Stimulated activated CD8-positive, alpha-beta memory T cell treated with anti-CD3 and anti-CD28 coated beads, Interleukin-12 subunit alpha, Interleukin-12 subunit beta, amount 100 ng/mL, for 1 hour (primary cell): ENCODE data around the gene UBB.
"Not testable (repeated sequence)": the region's sequence is repeated elsewhere in the genome, so short reads cannot be mapped to it uniquely, and the experiment has no call there.

Source experiments
- DNase-seq: peaks from one replicate; pipeline ENCODE4 v3.0.0-alpha.2; 2020; ENCODE audit warnings: low read depth

UBB gene

DNA sequence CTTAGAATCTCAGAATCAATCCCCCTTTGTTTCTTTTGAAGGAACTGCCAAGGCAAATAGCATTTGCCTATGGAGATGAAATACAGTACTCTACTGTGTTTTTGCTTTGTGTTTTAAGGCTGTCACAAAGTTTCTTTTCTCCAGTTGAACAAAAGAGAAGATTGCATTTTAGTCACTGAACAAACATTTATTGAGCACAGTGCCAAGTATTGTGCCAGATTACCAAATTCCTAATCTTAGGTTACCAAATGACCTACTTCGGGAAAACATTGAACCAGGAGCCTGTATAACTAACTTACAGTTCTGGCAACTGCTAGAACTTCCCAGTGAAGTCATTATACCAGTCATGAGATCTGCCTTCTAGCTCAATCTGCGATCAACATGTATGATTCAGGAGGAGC lies 3.0 kb upstream of the UBB start:
- no peak for DNase-seq

DNA sequence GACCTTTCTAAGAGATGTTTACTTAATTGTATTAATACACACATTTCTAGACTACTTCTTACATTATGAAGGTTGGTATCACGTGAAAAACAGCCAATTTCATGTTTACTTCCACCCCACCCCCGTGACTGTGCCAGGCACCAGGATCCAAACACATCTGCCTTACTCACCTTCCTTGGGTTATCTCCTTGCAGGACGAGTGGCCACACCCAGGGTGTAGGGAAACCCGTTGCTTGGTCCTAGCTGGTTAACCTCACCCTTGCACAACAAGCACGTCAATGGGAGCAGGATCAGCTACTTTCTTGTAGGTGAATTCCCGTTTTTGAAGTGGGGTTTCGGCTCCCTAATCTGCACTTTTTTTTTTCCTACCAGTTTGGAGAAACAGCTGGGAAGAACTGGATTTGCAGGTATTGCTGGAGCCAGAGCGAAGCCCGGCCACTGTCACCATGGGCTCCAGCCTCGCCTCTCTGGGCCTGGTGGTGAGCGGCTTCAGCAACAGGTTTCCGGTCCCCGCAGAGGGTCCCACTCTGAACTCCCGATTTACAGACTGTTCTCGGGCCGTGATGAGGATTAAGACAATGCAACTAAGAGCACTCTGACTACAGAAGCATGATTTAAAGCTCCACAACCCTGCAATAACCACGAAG lies 2.1 kb upstream of the UBB start:
- DNase-seq, result no peak

DNA sequence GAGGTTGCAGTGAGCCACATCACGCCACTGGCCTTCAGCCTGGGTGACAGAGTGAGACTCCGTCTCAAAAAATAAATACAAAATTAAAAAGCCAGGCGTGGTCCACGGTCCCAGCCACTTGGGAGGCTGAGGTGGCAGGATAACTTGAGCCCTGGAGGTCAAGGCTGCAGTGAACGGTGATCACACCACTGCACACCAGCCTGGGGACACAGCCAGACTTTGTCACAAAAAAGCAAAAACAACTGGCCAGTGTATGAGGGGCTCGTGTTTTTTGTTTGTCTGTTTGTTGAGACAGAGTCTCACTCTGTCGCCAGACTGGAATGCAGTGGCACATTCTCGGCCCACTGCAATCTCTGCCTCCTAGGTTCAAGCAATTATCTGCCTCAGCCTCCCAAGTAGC lies 1.2 kb upstream of the UBB start:
- no peak for DNase-seq

DNA sequence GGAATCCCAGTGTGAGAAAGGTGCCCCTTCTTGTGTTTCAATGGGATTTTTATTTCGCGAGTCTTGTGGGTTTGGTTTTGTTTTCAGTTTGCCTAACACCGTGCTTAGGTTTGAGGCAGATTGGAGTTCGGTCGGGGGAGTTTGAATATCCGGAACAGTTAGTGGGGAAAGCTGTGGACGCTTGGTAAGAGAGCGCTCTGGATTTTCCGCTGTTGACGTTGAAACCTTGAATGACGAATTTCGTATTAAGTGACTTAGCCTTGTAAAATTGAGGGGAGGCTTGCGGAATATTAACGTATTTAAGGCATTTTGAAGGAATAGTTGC lies 567 bp downstream of the UBB start:
- DNase-seq, result peak; percentile 26

DNA sequence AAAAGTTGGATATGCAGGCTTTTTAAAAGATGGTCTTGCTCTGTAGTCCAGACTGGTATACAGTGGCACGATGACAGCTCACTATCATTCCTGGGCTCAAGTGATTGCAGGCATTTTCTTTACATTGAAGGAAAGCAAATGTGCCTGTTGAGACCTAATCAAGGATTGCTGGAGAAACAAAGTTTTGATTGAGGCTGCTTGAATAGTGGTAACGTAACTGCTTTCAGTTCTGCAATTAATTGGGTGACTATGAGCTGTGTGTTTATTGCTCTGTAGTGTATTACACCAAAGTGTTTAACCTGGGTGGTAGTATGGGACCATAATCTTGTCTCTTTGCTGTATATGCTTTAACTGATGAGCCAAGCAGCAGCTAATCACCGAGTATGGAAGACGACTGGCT lies 2.3 kb downstream of the UBB start:
- DNase-seq, result no peak

DNA sequence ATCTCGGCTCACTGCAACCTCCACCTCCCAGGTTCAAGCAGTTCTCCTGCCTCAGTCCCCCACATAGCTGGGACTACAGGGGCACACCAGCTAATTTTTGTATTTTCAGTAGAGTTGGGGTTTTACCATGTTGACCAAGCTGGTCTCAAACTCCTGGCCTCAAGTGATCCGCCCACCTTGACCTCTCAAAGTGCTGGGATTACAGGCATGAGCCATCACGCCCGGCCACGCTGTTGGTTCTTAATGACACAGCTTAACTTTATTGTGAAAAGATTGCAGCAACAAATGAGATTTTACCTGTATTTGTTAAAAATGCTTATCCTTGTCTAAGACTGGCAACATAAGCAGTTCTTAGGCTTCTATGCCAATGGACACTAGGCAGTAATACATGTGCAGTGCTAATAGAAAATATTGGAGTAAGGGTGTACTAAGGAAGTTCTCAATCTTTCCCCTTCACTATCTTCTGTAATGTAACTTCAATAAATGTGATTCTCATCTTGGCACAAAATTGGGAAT lies 2.9 kb downstream of the UBB start:
- DNase-seq, result no peak

DNA sequence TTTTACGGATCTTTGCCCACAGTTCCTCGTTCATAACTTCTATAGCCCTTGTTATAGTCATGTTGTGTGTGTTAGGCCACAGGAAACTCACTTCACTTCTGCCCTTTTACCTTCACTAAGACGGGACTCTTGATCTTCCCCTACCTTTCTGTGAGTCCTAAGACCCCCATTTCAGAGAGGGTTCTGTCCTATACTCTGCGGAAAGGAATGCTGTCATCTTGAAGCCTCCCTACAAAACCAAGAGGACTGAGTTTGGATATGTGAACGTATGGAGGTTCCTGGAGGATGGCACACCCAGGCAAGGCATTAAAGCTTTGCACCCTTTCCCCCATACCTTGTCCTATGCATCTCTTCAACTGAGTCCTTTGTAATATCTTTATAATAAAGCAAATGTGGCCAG lies 3.7 kb downstream of the UBB start:
- no peak for DNase-seq

DNA sequence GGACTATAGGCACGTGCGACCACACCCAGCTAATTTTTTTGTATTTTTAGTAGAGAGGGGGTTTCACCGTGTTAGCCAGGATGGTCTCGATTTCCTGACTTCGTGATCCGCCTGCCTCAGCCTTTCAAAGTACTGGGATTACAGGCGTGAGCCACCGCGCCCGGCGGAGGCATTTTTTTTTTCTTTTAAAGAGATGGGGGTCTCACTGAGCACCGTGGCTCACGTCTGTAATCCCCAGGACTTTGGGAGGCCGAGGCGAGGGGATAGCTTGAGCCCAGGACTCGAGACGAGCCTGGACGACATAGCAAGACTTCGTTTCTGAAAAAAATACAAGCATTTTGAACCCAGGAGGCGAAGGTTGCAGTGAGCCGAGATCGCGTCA lies 5.2 kb downstream of the UBB start:
- not testable (repeated sequence) for DNase-seq

DNA sequence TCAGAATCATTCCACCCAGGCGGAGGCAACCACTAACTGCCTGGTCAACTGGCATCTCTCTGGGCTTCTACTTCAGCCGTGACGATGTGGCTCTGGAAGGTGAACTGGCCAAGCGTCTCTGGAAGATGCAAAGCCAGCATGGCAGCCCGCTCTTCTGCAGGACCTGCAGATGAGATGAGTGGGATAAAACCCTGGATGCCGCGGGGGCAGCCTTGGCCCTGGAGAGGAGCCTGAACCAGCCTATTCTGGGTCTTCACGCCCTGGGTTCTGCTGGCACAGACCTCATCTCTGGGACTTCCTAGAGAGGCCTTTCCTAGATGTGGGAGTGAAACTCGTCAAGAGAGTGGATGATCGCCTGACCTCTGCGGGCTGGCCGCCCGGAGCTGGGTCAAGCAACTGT lies 10.6 kb downstream of the UBB start:
- DNase-seq, result no peak

DNA sequence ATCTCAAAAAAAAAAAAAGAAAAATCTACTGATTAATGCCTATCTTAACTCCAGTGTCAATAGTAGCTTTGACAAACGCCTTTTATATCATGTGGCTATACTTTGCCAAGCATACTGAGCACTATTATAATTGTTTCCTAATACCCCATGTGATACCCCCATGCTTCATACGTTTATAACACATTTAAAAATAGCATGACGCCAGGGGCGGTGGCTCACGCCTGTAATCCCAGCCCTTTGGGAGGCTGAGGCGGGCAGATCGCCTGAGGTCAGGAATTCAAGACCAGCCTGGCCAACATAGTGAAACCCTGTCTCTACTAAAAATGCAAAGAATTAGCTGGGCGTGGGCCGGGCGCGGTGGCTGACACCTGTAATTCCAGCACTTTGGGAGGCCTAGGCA lies 11.6 kb downstream of the UBB start:
- DNase-seq, result not testable (repeated sequence)

DNA sequence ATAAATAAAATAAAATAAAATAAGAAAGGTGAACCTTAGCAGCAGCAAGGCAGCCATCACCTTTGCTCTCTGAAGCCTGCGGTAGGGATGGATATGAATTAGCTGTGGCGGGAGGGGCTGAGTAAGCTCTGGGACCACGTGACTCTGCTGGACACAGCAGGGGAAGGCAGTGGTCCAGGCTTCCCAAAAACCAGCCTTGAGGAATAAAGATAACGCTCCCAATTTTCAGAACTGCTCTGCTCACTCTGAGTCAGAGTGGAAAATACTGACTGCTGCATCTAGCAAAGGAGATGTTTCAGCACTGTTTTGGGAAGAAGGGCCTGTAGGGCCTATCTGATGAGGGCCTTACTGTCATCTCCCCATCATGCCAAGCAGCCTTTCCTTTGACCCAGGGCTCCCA lies 15.0 kb downstream of the UBB start:
- DNase-seq, result not testable (repeated sequence)

DNA sequence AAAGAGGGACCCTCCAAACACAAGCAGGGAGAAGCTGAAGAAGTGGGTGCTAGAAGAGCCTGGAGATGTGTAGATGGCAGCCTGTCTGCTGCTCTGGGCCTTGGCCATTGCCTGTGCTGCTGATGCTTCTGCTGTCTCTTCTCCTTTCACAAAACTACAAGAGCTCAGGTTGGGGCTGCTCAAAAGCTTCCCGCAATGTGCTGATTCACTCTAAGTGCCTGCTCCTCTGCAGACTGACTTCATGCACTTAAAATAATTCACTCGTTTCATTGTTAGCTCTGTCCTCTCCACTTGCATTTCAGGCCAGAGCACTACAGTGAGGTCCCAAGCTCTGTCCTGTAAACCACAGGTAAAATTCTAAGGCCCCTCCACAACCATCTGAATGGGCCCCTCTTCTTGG lies 15.8 kb downstream of the UBB start:
- not testable (repeated sequence) for DNase-seq

DNA sequence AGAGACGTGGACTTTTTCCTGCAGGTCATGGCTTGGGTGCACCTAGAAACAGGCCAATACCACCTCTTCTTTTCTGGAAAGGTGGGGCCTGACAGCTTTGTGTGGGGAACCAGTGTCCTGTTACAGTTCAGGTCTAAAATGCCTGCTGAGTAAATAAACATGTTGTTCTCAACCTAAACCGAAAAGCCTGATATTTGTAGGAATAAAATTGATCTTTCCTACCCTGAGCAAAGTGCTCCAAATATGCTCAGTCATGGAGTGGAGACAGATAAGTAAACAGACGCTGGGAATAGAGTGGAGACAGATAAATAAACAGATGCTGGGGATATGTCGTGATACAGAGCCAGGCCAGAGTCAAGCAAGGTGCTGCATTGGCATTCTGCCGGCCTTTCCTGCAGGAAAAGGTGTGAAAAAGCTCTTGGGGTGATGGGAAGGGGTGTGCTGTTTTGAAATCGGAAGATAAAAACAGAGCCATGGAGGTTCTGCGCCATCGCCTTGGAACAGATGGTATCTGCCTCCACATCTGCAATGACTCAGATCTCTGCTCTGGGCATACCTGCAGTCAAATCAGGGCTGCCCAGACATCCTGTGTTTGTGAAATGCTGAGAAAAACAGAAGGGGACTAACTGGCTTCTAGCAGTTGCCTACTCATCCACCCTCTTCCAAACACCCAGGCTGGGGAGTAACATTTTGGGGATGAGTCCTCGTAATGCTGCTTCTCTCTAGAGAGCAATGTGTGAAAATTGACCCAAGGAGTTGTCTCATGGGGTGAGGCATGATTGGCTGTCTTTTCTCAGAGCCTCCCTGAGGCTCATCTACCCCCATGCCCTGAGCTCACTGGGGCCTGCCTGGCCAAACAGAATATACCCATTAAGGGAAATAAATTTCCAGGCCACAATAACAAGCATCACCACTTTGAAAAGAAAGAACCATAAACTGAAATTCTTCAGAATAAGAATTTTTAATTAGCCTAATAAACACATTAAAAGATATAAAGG lies 17.7 kb downstream of the UBB start:
- DNase-seq, result peak; percentile 11

DNA sequence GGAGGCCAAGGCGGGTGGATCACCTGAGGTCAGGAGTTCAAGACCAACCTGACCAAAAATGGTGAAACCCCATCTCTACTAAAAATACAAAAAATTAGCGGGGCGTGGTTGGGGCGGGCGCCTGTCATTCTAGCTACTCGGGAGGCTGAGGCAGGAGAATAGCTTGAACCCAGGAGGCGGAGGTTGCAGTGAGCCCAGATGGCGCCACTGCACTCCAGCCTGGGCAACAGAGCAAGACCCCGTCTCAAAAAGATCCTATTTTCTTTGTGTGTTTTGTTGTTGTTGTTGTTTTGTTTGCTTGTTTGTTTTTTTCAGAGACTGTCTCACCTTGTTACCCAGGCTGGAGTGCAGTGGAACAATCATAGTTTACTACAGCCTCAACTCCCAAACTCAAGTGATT lies 23.0 kb downstream of the UBB start:
- DNase-seq, result not testable (repeated sequence)

DNA sequence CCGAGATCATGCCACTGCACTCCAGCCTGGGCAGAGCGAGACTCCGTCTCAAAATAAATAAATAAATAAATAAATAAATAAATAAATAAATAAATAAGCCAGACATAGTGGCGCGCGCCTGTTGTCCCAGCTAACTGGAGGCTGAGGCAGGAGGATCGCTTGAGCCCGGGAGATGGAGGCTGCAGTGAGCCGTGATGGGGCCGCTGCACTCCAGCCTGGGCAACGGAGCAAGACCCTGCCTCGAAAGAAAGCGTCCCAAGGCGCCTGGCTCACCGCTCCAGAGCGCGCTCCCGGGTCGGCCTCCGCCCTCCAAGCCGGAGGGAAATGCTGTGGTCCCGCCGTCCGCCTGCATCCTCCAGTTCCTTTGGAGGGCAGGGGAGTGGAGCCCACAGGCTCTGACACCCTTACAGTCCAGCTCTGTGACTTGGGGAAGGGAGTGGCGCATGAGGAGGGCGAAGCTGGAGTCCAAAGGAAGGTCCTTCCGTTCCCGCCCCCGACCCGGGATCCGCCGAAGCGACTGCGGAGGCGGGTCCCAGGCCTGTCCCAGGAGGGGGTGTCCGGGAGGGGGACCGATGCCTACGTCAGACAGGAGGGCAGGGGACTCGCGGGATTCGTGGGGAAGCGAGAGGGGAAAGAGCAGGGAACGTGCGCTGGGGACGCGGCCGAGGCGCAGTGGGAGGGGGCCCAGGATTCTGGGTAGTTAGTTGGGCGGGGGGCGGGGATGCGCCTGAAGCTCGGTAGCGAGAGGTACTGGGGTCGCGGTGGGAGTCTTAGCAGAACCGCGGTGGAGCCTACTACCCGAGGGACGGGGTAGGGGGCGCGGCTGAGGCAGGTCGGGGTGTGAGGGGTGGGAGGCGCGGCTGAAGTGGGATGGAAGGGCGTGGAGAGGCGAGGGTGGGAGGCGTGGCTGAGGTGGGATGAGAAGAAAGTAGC lies 26.1 kb downstream of the UBB start:
- DNase-seq, result no peak

DNA sequence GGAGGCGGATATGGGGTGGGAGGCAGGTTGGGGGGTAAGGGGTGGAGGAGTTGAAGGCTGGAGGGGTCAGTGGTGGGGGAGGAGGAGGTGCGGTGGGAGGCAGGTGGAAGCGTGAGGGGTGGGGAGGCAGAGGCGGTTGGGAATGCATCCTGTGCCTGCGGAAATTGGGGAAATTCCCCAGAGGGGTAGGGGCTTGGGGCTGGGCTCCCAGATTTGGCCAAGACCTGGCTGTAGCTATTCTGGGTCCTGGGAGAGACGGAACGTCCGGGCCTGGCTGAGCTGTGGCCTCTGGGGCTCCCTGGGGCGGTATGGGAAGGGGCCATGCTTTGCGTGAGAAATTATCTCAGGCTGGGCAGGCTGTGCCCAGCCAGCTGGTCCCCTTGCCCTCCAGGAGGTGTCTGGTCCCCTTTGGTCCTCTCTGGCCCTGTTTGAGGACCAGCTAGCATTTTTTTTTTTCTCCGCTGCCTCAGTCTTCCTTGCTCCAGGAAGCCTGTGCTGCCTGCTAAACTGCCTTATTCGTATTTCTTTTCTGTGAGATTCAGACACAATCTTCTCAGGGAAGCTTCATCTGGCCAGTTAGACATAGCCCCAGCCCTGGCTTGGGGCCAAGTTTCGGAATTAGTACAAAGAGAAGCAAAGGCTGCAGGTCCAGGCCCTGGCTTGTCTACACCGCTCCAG lies 27.2 kb downstream of the UBB start:
- no peak for DNase-seq

DNA sequence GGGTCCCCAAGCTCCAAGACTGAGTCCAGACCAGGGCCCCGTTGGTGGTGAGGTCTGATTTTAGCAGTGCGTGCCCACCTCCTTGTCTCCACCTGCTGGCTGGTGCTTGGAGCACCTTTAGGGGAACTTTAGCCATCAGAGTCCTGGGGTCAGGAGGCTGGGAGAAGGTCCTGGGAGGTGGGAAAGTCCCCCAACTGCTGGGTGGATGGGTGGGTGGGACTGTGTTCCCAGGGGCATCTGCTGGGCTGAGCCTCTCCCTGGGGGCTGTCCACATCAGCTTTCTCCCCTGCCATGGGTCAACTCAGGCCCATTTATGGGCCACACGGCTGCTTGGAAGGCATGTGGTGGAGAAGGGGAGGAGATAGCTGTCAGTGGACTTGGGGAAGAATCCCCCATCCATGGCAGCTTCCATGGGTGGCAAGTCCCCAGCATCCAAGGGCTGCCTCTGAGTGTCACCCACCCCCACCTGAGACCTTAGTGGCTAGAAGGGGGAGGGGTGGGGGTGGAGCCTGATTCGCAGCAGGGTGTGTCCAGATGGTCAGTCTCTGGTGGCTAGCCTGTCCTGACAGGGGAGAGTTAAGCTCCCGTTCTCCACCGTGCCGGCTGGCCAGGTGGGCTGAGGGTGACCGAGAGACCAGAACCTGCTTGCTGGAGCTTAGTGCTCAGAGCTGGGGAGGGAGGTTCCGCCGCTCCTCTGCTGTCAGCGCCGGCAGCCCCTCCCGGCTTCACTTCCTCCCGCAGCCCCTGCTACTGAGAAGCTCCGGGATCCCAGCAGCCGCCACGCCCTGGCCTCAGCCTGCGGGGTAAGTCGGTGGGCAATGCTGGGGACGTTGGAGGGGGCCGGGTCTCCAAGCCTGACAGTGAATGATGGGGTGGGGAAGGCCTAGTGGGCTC lies 34.4 kb downstream of the UBB start, which contains the start of gene TRPV2:
TSS of gene TRPV2 (plus strand) at position 541 of the 894 bp plus-strand sequence. CDS start 2,098 bp downstream, outside the sequence.
- DNase-seq, result no peak

DNA sequence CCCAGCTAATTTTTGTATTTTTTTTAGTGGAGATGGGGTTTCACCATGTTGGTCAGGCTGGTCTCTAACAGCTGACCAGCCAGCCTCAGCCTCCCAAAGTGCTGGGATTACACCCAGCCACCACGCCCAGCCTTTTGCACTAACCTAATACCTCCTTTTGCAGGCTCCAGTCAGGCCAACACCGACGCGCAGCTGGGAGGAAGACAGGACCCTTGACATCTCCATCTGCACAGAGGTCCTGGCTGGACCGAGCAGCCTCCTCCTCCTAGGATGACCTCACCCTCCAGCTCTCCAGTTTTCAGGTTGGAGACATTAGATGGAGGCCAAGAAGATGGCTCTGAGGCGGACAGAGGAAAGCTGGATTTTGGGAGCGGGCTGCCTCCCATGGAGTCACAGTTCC lies 36.5 kb downstream of the UBB start:
- no peak for DNase-seq

DNA sequence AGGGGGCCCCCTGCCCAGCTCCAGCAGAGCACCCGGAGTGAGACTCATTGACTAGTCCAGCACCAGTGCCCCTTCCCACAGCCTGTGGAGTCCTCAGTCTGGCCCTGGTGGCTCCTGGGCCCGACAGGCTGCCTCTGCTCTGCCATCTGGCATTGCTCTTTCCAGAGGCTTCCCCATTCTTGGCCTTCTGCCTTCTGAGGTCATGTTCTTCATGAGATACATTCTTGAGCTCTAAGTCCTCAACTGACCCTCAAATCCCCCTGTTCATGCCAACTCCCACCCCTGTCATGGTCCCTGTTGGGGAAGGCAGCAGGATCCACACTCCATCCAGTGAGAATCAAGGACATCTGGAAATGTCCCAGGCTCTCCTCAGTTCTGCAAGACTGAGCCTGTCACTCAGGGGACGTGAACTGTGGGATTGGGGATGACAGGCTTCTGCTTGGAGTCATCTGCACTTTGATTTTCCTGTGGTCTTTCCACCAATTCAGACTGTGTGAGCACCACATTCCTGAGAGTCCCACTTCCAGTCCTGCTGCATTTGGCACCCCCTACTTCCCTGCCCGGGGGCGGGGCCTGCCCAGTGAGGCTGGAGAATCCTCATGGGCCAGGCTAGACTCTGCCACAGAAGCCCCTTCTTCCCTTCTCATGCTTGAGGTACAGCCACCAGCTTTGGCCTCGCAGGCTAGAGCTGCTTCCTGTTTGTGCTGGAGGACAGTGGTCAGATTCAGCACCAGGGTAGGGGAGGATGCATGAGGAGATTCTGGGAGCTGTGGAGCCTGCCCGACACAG lies 37.2 kb downstream of the UBB start:
- DNase-seq, result no peak

DNA sequence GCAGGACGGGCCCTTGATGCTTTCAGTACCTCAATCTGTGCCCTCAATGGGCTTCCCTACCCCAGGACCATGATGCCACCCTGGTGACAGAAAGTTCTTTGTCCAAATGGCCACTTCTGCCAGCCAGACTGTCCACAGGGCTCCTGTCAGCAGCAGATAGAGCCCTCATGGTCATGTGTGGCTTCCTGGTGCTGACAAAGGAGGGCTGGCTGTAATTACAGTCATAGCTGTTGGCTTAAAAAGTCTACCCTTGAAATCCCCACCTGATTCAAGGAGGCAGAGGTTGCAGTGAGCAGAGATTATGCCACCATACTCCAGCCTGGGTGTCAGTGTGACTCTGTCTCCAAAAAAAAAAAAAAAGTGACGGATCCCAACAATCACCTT lies 37.8 kb downstream of the UBB start:
- no peak for DNase-seq
